Endothelial cell of umbilical vein (primary cell): Measurements from ENCODE around the gene RIT2. TPM values are rescaled to one million over a fixed set of nuclear protein-coding genes. Genes with fewer than 3 reads are reported as not detected.

ENCODE experiments used
- BruUV-seq: library from RNA; stranded (reverse); fragments of 400-500 nt; replicated peaks from 2 replicates; lab custom pipeline; 2021; lab: Mats Ljungman, UMichigan
- CTCF ChIA-PET: fragments of 300-600, 350-600 bp; sonication (Branson Sonifier 250); formaldehyde crosslinking; loops from one replicate; lab custom pipeline; 2021; ENCODE audit warnings: antibody characterized with exemption, inconsistent platforms; lab: Charles Lee
- POLR2A ChIA-PET: fragments of 300-600, 350-600 bp; sonication (Branson Sonifier 250); formaldehyde crosslinking; loops from one replicate; lab custom pipeline; 2021; ENCODE audit warnings: antibody characterized with exemption, inconsistent platforms; lab: Charles Lee
- DNase-seq: peaks from one replicate; pipeline ENCODE4 v3.0.0-alpha.2; 2011; ENCODE audit warnings: low read depth, low spot score
- FAIRE-seq: peaks from 2 replicates; lab custom pipeline; 2011; peaks lifted over from hg19 to GRCh38; lab: Jason Lieb, UNC
- H2AFZ ChIP-seq: 2 replicates; pipeline ENCODE4 v1.6.0; 2012; ENCODE audit warnings: low read depth, low read length, control low read depth, inconsistent platforms
- H3K27ac ChIP-seq: 2 replicates; pipeline ENCODE4 v1.5.1; 2011; ENCODE audit warnings: low read depth, mild to moderate bottlenecking, control low read depth, low read length, moderate library complexity; ENCODE audit not compliant: insufficient read depth
- H3K27me3 ChIP-seq, 2 experiments: 2 replicates each; pipeline versions ENCODE4 v1.6.0 to v1.6.1; 2011; ENCODE audit warnings: low read length in 2 of 2, mixed read lengths in 1 of 2; ENCODE audit not compliant: control insufficient read depth in 2 of 2, insufficient read depth in 2 of 2
- H3K36me3 ChIP-seq, 2 experiments: 2 replicates in 1 of 2; 3 replicates in 1 of 2; pipeline ENCODE4 v1.5.1; 2011; ENCODE audit warnings: low read length in 2 of 2, mild to moderate bottlenecking in 1 of 2, moderate library complexity in 1 of 2; ENCODE audit not compliant: control insufficient read depth in 2 of 2, insufficient read depth in 2 of 2; ENCODE audit errors: extremely low read depth in 1 of 2
- H3K4me1 ChIP-seq: 3 replicates; pipeline ENCODE4 v1.5.1; 2011; ENCODE audit warnings: mild to moderate bottlenecking, low read length; ENCODE audit not compliant: control insufficient read depth, insufficient read depth; ENCODE audit errors: extremely low read depth
- H3K4me2 ChIP-seq: 2 replicates; pipeline ENCODE4 v1.6.1; 2011; ENCODE audit warnings: low read length, control low read depth, mixed read lengths; ENCODE audit not compliant: insufficient read depth
- H3K4me3 ChIP-seq, 3 experiments: fragments of 200-600 bp in 1 of 3; sonication (generic), shearing (Covaris generic) in 1 of 3; replicated peaks in 1 of 3; 2 replicates each; pipeline ENCODE4 v1.5.1; 2011 to 2016; ENCODE audit warnings: control low read depth in 3 of 3, low read length in 3 of 3, mild to moderate bottlenecking in 2 of 3, inconsistent platforms in 1 of 3, low read depth in 1 of 3, moderate library complexity in 1 of 3; ENCODE audit not compliant: insufficient read depth in 1 of 3
- H3K79me2 ChIP-seq: 2 replicates; pipeline ENCODE4 v1.6.0; 2012; ENCODE audit warnings: low read length, inconsistent platforms; ENCODE audit not compliant: control insufficient read depth, insufficient read depth
- H3K9ac ChIP-seq: replicated peaks from 2 replicates; pipeline ENCODE3; 2011; ENCODE audit warnings: low read length, control low read depth; ENCODE audit not compliant: insufficient read depth; ENCODE audit errors: extremely low read depth
- H3K9me1 ChIP-seq: replicated peaks from 3 replicates; pipeline ENCODE4 v1.6.0; 2011; ENCODE audit warnings: mild to moderate bottlenecking, low read length; ENCODE audit not compliant: control insufficient read depth, insufficient read depth; ENCODE audit errors: extremely low read depth
- H3K9me3 ChIP-seq: replicated peaks from 2 replicates; pipeline ENCODE4 v1.5.1; 2012; ENCODE audit warnings: low read length, inconsistent platforms; ENCODE audit not compliant: control insufficient read depth, insufficient read depth
- H4K20me1 ChIP-seq: replicated peaks from 2 replicates; pipeline ENCODE3; 2011; ENCODE audit warnings: mild to moderate bottlenecking, low read length; ENCODE audit not compliant: control insufficient read depth, insufficient read depth; ENCODE audit errors: extremely low read depth
- EZH2 ChIP-seq: IDR thresholded peaks from 2 replicates; pipeline ENCODE4 v1.6.1; 2012; ENCODE audit warnings: borderline replicate concordance, low read depth, mild to moderate bottlenecking, moderate library complexity, low read length, inconsistent platforms; ENCODE audit not compliant: severe bottlenecking
- FOS ChIP-seq: IDR thresholded peaks from 2 replicates; pipeline ENCODE4 v1.6.1; 2011; ENCODE audit warnings: mild to moderate bottlenecking, low read length, moderate library complexity, borderline replicate concordance; ENCODE audit not compliant: insufficient read depth
- GATA2 ChIP-seq: IDR thresholded peaks from 2 replicates; pipeline ENCODE4 v1.7.0; 2011; ENCODE audit warnings: low read depth, mild to moderate bottlenecking, moderate library complexity, mixed read lengths, low read length; ENCODE audit not compliant: insufficient read length, insufficient read depth
- JUN ChIP-seq: IDR thresholded peaks from 2 replicates; pipeline ENCODE4 v1.6.1; 2011; ENCODE audit warnings: borderline replicate concordance, low read depth; ENCODE audit not compliant: insufficient read length, insufficient read depth
- MYC ChIP-seq: IDR thresholded peaks from one replicate; pipeline ENCODE4 v1.6.1; 2011; ENCODE audit warnings: mild to moderate bottlenecking, low read depth, low read length
- POLR2A ChIP-seq: IDR thresholded peaks from 2 replicates; pipeline ENCODE4 v1.6.1; 2012; ENCODE audit warnings: low read depth, mild to moderate bottlenecking, control low read depth, low read length
- POLR2AphosphoS5 ChIP-seq: IDR thresholded peaks from 2 replicates; pipeline ENCODE4 v1.6.1; 2012; ENCODE audit warnings: low read depth, mild to moderate bottlenecking, control low read depth, low read length, moderate library complexity; ENCODE audit not compliant: insufficient read depth
- dilution Hi-C: fragments of 300-500 bp; cut with MboI; formaldehyde crosslinking; loops from one replicate; pipeline ENCODE4 v1.15.0; 2019; ENCODE audit warnings: low sequenced_read_pairs; ENCODE audit not compliant: extremely low pct_ligation_motif_present
- intact Hi-C: fragments of 100-400 bp; cut with micrococcal nuclease; formaldehyde crosslinking; loops from one replicate; pipeline ENCODE4 v1.10.0; 2022
- polyA plus RNA-seq, 4 experiments: library from polyadenylated mRNA; depleted of rRNA in 3 of 4; stranded (reverse) in 3 of 4; unstranded in 1 of 4; fragments of >200 nt; gene quantifications; 2 replicates each; pipeline versions ENCODE4 v1.2.1 to v1.2.3, GENCODE V29; 2011 to 2012; ENCODE audit warnings: missing spikeins in 1 of 4
- total RNA-seq: library from RNA; stranded (reverse); gene quantifications from 2 replicates; pipeline ENCODE4 v1.2.3, GENCODE V29; 2021
- TF ChIP-seq, protein P1 (sequence below), 2 donors: IDR thresholded peaks; 1 replicate in 1 of 2; 2 replicates in 1 of 2; pipeline ENCODE4 v1.5.1; 2011; ENCODE audit warnings: low read length in 2 of 2, mild to moderate bottlenecking in 2 of 2, moderate library complexity in 2 of 2, control low read depth in 1 of 2, inconsistent platforms in 1 of 2, low read depth in 1 of 2; ENCODE audit not compliant: insufficient read depth in 1 of 2; ENCODE audit errors: extremely low read depth in 1 of 2
- TF ChIP-seq, protein P2 (sequence below): IDR thresholded peaks from 2 replicates; pipeline ENCODE4 v1.6.1; 2011; ENCODE audit not compliant: insufficient read depth, insufficient read length

Gene RIT2
- total and polyA plus RNA-seq, 2 donors (not counting 3 experiments of a cell fraction or from before 2014, with no cell fraction given) = not detected

DNA sequence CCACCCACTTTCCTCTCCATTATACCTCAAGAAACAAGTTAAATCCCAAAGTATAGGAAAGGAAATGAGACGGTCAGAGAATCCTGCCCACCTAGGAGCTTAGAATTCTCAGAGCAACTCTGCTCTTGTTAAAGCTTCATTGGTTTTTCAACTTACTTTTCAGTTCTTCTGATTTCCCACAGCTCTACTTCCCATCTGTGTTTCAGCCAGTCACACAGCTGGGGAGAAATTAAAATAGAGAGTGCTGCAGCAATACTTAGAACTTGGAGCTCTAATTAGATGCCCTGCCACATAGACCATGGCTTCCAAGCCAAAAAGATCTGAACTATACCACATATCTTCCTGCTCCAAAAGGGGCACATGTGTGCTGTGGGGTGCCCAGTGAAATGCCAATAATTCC, 166.7 kb downstream of the RIT2 start:
- H3K4me3 ChIP-seq = no peak overlapping the region
- H3K9me3 ChIP-seq = no peaks in the 10 kb centered on the region
- H3K27ac ChIP-seq = no peak overlapping the region
- H3K79me2 ChIP-seq = no peaks in the 10 kb centered on the region
- no peak overlapping the region for H2AFZ ChIP-seq
- intact Hi-C loops = no loop called here
- no peak for FAIRE-seq
- ChIA-PET POLR2A (no interaction called here), CTCF (no interaction called here)
- H4K20me1 ChIP-seq = no peaks in the 10 kb centered on the region
- dilution Hi-C loops = no loop called here
- no peak for TF ChIP-seq EZH2
- no peak for TF ChIP-seq JUN
- no peak for TF ChIP-seq FOS
- no peak for TF ChIP-seq GATA2
- no peak for TF ChIP-seq POLR2A
- no peak for TF ChIP-seq MYC
- TF ChIP-seq, protein P1, sequence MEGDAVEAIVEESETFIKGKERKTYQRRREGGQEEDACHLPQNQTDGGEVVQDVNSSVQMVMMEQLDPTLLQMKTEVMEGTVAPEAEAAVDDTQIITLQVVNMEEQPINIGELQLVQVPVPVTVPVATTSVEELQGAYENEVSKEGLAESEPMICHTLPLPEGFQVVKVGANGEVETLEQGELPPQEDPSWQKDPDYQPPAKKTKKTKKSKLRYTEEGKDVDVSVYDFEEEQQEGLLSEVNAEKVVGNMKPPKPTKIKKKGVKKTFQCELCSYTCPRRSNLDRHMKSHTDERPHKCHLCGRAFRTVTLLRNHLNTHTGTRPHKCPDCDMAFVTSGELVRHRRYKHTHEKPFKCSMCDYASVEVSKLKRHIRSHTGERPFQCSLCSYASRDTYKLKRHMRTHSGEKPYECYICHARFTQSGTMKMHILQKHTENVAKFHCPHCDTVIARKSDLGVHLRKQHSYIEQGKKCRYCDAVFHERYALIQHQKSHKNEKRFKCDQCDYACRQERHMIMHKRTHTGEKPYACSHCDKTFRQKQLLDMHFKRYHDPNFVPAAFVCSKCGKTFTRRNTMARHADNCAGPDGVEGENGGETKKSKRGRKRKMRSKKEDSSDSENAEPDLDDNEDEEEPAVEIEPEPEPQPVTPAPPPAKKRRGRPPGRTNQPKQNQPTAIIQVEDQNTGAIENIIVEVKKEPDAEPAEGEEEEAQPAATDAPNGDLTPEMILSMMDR (IDR thresholded peaks at IDR 0.05; ENCODE audit: extremely low read depth in 1 of 2, insufficient read depth in 1 of 2, low read depth in 1 of 2, low read length in 2 of 2) = no peak
- no peak for TF ChIP-seq POLR2AphosphoS5
- TF ChIP-seq, protein P2, sequence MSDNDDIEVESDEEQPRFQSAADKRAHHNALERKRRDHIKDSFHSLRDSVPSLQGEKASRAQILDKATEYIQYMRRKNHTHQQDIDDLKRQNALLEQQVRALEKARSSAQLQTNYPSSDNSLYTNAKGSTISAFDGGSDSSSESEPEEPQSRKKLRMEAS = no peak
- no TSS peak for BruUV-seq
- DNase-seq = no peak
- H3K9ac ChIP-seq = no peak overlapping the region
- H3K27me3 ChIP-seq = peaks cover 0 to 3% of the 10 kb centered on the region in 2 experiments
- no peaks in the 10 kb centered on the region for H3K4me1 ChIP-seq
- H3K4me2 ChIP-seq = no peak overlapping the region
- H3K36me3 ChIP-seq = no peaks in the 10 kb centered on the region
- no peaks in the 10 kb centered on the region for H3K9me1 ChIP-seq
